NCI-H1105 treated with DMSO at 0.1 percent for 48 hours (cell line): ENCODE measurements around the gene SPATA25.
A peak's percentile ranks its signal among the peaks of the same experiment; 100 is the strongest.
"Not testable (repeated sequence)": the region's sequence is repeated elsewhere in the genome, so short reads cannot be mapped to it uniquely, and the experiment has no call there.

Source experiments
- DNase-seq: peaks from one replicate; lab custom pipeline; 2025; lab: John Stamatoyannopoulos, UW

The SPATA25 gene

GRCh38 chr20:45887346-45887715, at the start of gene SPATA25:
Gene SPATA25, minus strand, starts transcription at chr20:45887622. Its CDS starts 32 bp downstream, at chr20:45887590.
- DNase-seq, result no peak

- no peak for DNase-seq
These were observed 48.1 kb upstream of the SPATA25 start for GRCh38 chr20:45935416-45936046.

GRCh38 chr20:45934586-45935415, 47.4 kb upstream of the SPATA25 start, which contains the start of gene PCIF1:
Gene PCIF1, plus strand, starts transcription at chr20:45934683. Its CDS starts 4,317 bp downstream, at chr20:45939000.
- DNase-seq, result peak; percentile 96

GRCh38 chr20:45934046-45934585, 46.7 kb upstream of the SPATA25 start:
- peak; percentile 60 for DNase-seq

GRCh38 chr20:45933266-45934045, 46.0 kb upstream of the SPATA25 start:
- peak; percentile 89 for DNase-seq

- DNase-seq, result not testable (repeated sequence)
These were observed 44.3 kb upstream of the SPATA25 start for GRCh38 chr20:45931680-45932079.

- no peak for DNase-seq
These were observed 39.9 kb upstream of the SPATA25 start for GRCh38 chr20:45927071-45927878.

GRCh38 chr20:45926731-45927070, 39.3 kb upstream of the SPATA25 start:
- DNase-seq, result no peak

- no peak for DNase-seq
These were observed 38.5 kb upstream of the SPATA25 start for GRCh38 chr20:45925821-45926506.

GRCh38 chr20:45924391-45925261, 37.2 kb upstream of the SPATA25 start:
- DNase-seq, result peak; percentile 10

GRCh38 chr20:45921337-45922189, 34.1 kb upstream of the SPATA25 start:
- DNase-seq, result no peak

- no peak for DNase-seq
These were observed 33.3 kb upstream of the SPATA25 start for GRCh38 chr20:45920462-45921336.

- no peak for DNase-seq
These were observed 32.3 kb upstream of the SPATA25 start for GRCh38 chr20:45919542-45920399.

GRCh38 chr20:45918779-45919537, 31.5 kb upstream of the SPATA25 start:
- no peak for DNase-seq

GRCh38 chr20:45918182-45918737, 30.8 kb upstream of the SPATA25 start:
- DNase-seq, result no peak

GRCh38 chr20:45917790-45918141, 30.3 kb upstream of the SPATA25 start:
- DNase-seq, result no peak
